SK-N-SH (cell line): Measurements from ENCODE around the gene LENEP. TPM values are rescaled to one million over a fixed set of nuclear protein-coding genes. Genes with fewer than 3 reads are reported as not detected.
A peak's percentile ranks its signal among the peaks of the same experiment; 100 is the strongest.

Source experiments
- CTCF ChIA-PET: fragments of 300-600, 350-600 bp; formaldehyde crosslinking; extraction: SDS; loops from one replicate; lab custom pipeline; 2021; lab: Yijun Ruan, JAX
- POLR2A ChIA-PET: fragments of 350-600 bp; sonication (Branson Sonifier 250); formaldehyde crosslinking; extraction: SDS; loops from one replicate; lab custom pipeline; 2020; ENCODE audit warnings: antibody characterized with exemption, inconsistent platforms; lab: Yijun Ruan, JAX
- DNase-seq: peaks from one replicate; pipeline ENCODE4 v3.0.0; 2012
- H2AFZ ChIP-seq: fragments of 200-600 bp; sonication (generic); 2 replicates; pipeline ENCODE4 v1.8.1; 2016; ENCODE audit warnings: antibody characterized with exemption, mild to moderate bottlenecking, low read depth
- H3F3A ChIP-seq: fragments of 200-600 bp; sonication (generic); replicated peaks from 2 replicates; pipeline ENCODE3; 2016; ENCODE audit warnings: antibody characterized with exemption, mild to moderate bottlenecking; ENCODE audit not compliant: insufficient read depth
- H3K27ac ChIP-seq, 2 experiments: fragments of 200-500 bp in 1 of 2; fragments of 200-600 bp in 1 of 2; sonication (Bioruptor generic) in 1 of 2; sonication (generic), shearing (Covaris generic) in 1 of 2; 2 replicates each; pipeline versions ENCODE4 v1.5.1 to v1.6.1; 2014 to 2016; ENCODE audit warnings: low read depth in 2 of 2, inconsistent platforms in 1 of 2, low read length in 1 of 2, mild to moderate bottlenecking in 1 of 2, mixed read lengths in 1 of 2
- H3K27me3 ChIP-seq: fragments of 200-600 bp; sonication (generic), shearing (Covaris generic); 2 replicates; pipeline ENCODE4 v1.6.1; 2016; ENCODE audit warnings: mixed run types; ENCODE audit not compliant: insufficient read depth
- H3K36me3 ChIP-seq, 2 experiments: fragments of 200-500 bp in 1 of 2; fragments of 200-600 bp in 1 of 2; sonication (Bioruptor generic) in 1 of 2; sonication (generic) in 1 of 2; replicated peaks in 1 of 2; 2 replicates each; pipeline versions ENCODE3 to v1.5.1; 2014 to 2016; ENCODE audit warnings: low read length in 1 of 2, mild to moderate bottlenecking in 1 of 2; ENCODE audit not compliant: insufficient read depth in 2 of 2, control insufficient read depth in 1 of 2
- H3K4me1 ChIP-seq, 2 experiments: fragments of 200-500 bp in 1 of 2; fragments of 200-600 bp in 1 of 2; sonication (Bioruptor generic) in 1 of 2; sonication (generic), shearing (Covaris generic) in 1 of 2; 2 replicates each; pipeline versions ENCODE4 v1.5.1 to v1.6.1; 2014 to 2016; ENCODE audit warnings: low read depth in 1 of 2, low read length in 1 of 2, mixed run types in 1 of 2; ENCODE audit not compliant: insufficient read depth in 2 of 2, control insufficient read depth in 1 of 2
- H3K4me2 ChIP-seq: fragments of 200-600 bp; sonication (generic), shearing (Covaris generic); 2 replicates; pipeline ENCODE4 v1.6.1; 2017; ENCODE audit warnings: mixed run types
- H3K4me3 ChIP-seq, 2 experiments: fragments of 200-500 bp in 1 of 2; fragments of 200-600 bp in 1 of 2; sonication (Bioruptor generic) in 1 of 2; sonication (generic), shearing (Covaris generic) in 1 of 2; 2 replicates each; pipeline versions ENCODE4 v1.5.1 to v1.8.1; 2014 to 2016; ENCODE audit warnings: low read depth in 2 of 2, inconsistent platforms in 1 of 2, low read length in 1 of 2, mild to moderate bottlenecking in 1 of 2, mixed read lengths in 1 of 2, moderate library complexity in 1 of 2
- H3K79me2 ChIP-seq: fragments of 200-600 bp; sonication (generic); 2 replicates; pipeline ENCODE4 v1.8.1; 2017; ENCODE audit warnings: mild to moderate bottlenecking; ENCODE audit not compliant: insufficient read depth
- H3K9ac ChIP-seq: fragments of 200-600 bp; sonication (generic); 2 replicates; pipeline ENCODE4 v1.6.1; 2017; ENCODE audit warnings: mixed run types
- H3K9me2 ChIP-seq: fragments of 200-600 bp; sonication (generic); 2 replicates; pipeline ENCODE4 v1.6.1; 2017; ENCODE audit warnings: mixed run types
- H3K9me3 ChIP-seq: fragments of 200-600 bp; sonication (generic); 2 replicates; pipeline ENCODE4 v1.6.1; 2017; ENCODE audit warnings: mixed run types, mild to moderate bottlenecking, moderate library complexity
- H4K20me1 ChIP-seq: fragments of 200-600 bp; sonication (generic); 2 replicates; pipeline ENCODE4 v1.6.1; 2017; ENCODE audit warnings: mild to moderate bottlenecking, mixed run types; ENCODE audit not compliant: insufficient read depth
- CHD2 ChIP-seq: fragments of 150-350 bp; IDR thresholded peaks from 2 replicates; pipeline ENCODE4 v1.6.1; 2018; ENCODE audit warnings: low read length; ENCODE audit not compliant: partially characterized antibody
- ELF1 ChIP-seq: IDR thresholded peaks from 2 replicates; pipeline ENCODE4 v1.4.0; 2012
- EP300 ChIP-seq, 2 experiments: IDR thresholded peaks; 2 replicates each; pipeline versions ENCODE4 v1.4.0 to v1.6.1; 2012; ENCODE audit warnings: borderline replicate concordance in 1 of 2, low read depth in 1 of 2, low read length in 1 of 2
- FOSL2 ChIP-seq: IDR thresholded peaks from 2 replicates; pipeline ENCODE4 v1.4.0; 2012; ENCODE audit warnings: low read depth, mild to moderate bottlenecking, moderate library complexity, borderline replicate concordance
- FOXJ3 ChIP-seq: sonication (generic); formaldehyde crosslinking; IDR thresholded peaks from 2 replicates; pipeline ENCODE4 v1.5.1; 2020; ENCODE audit warnings: mild to moderate bottlenecking, missing genetic modification reagents
- JUND ChIP-seq: IDR thresholded peaks from 2 replicates; pipeline ENCODE4 v1.4.0; 2012
- MEF2A ChIP-seq: IDR thresholded peaks from 2 replicates; pipeline ENCODE4 v1.4.0; 2012; ENCODE audit warnings: low read depth, borderline replicate concordance
- TEAD4 ChIP-seq: IDR thresholded peaks from 2 replicates; pipeline ENCODE4 v1.4.0; 2012; ENCODE audit warnings: mild to moderate bottlenecking, borderline replicate concordance; ENCODE audit not compliant: insufficient read depth
- YY1 ChIP-seq: IDR thresholded peaks from 2 replicates; pipeline ENCODE4 v1.4.0; 2012; ENCODE audit warnings: low read depth, mild to moderate bottlenecking
- WGBS: methylation state at CpG from one replicate; pipeline ENCODE4 v1.1.6; 2017; ENCODE audit warnings: low lambda C conversion rate; 5-methylcytosine and 5-hydroxymethylcytosine counted together
- polyA plus RNA-seq, 3 experiments: library from polyadenylated mRNA; depleted of rRNA; stranded (reverse); fragments of >200 nt; gene quantifications; 2 replicates each; pipeline ENCODE4 v1.2.3, GENCODE V29; 2012
- TF ChIP-seq, protein P1 (sequence below): fragments of 200-600 bp; sonication (generic); IDR thresholded peaks from 2 replicates; pipeline ENCODE4 v1.6.1; 2017; ENCODE audit warnings: antibody characterized with exemption, mild to moderate bottlenecking, moderate library complexity
- TF ChIP-seq, protein P2 (sequence below): IDR thresholded peaks from 2 replicates; pipeline ENCODE4 v1.4.0; 2012; ENCODE audit warnings: low read depth, borderline replicate concordance
- TF ChIP-seq, protein P3 (sequence below): fragments of 150-350 bp; IDR thresholded peaks from 2 replicates; pipeline ENCODE4 v1.6.1; 2016; ENCODE audit warnings: mild to moderate bottlenecking, low read depth, low read length
- TF ChIP-seq, protein P4 (sequence below): IDR thresholded peaks from 2 replicates; pipeline ENCODE4 v1.4.0; 2012; ENCODE audit warnings: low read depth
- TF ChIP-seq, protein P5 (sequence below): fragments of 150-350 bp; IDR thresholded peaks from 2 replicates; pipeline ENCODE4 v1.6.1; 2017; ENCODE audit warnings: antibody characterized with exemption, low read length, low read depth, borderline replicate concordance

LENEP gene
- polyA plus RNA-seq, 1 of the 3 experiments (the other 2 are of a cell fraction) = not detected

DNA sequence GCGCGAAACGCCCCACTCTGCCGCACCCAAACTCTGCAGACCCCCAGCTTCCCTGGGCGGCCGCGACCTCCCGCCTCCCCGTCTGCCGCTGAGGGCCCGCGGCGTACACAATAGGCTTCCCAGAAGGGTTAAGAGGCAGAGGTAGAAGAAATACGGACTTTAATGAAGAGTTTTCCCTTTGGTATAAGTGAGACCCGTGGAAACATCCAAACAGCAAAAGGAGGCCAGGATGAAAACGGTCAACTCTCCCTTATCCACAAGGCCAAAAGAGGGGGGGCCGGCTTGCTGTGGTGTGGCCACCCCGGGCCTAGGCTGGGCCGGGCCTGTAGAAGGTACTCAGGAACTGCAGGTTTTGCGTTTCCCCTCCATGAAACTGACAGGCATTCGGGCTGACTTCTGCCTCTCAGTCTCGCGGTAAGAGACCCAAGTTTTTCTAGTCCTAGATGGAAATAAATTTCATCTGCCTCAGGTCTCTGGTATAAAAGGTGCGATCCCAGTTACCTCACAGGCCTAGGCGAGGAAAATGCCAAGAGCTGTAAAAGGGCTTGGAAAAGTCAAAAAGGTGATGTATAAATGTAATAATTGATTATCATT, 31.1 kb upstream of the LENEP start:
- H3K9ac ChIP-seq = peak overlapping the region; percentile 84
- H3K36me3 ChIP-seq = peaks cover 24 to 61% of the 10 kb centered on the region in 2 experiments
- no peak overlapping the region for H2AFZ ChIP-seq
- DNase-seq = peak; percentile 60
- no peaks in the 10 kb centered on the region for H3K9me2 ChIP-seq
- WGBS = 13% methylated on average over 22 of the region's 25 CpGs
- H4K20me1 ChIP-seq = peaks cover 5% of the 10 kb centered on the region
- POLR2A ChIA-PET = interaction anchor here (1.0 to 2.8 kb wide), 7 partner anchors 8 to 37 kb away, joined by 3 to 18 read pairs (median 6); partner anchors contain the start of genes LENEP, PMVK and SHC1
- TF ChIP-seq EP300 (IDR thresholded peaks at IDR 0.05; ENCODE audit: borderline replicate concordance in 1 of 2, low read depth in 1 of 2, low read length in 1 of 2) = no peak
- TF ChIP-seq JUND = 0 out of 2 replicates have a peak, but pooled peaks have one; percentile 16
- TF ChIP-seq, protein P1, sequence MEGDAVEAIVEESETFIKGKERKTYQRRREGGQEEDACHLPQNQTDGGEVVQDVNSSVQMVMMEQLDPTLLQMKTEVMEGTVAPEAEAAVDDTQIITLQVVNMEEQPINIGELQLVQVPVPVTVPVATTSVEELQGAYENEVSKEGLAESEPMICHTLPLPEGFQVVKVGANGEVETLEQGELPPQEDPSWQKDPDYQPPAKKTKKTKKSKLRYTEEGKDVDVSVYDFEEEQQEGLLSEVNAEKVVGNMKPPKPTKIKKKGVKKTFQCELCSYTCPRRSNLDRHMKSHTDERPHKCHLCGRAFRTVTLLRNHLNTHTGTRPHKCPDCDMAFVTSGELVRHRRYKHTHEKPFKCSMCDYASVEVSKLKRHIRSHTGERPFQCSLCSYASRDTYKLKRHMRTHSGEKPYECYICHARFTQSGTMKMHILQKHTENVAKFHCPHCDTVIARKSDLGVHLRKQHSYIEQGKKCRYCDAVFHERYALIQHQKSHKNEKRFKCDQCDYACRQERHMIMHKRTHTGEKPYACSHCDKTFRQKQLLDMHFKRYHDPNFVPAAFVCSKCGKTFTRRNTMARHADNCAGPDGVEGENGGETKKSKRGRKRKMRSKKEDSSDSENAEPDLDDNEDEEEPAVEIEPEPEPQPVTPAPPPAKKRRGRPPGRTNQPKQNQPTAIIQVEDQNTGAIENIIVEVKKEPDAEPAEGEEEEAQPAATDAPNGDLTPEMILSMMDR = no peak
- 0 out of 2 replicates have a peak, but pooled peaks have one; percentile 13 for TF ChIP-seq FOSL2
- TF ChIP-seq, protein P2, sequence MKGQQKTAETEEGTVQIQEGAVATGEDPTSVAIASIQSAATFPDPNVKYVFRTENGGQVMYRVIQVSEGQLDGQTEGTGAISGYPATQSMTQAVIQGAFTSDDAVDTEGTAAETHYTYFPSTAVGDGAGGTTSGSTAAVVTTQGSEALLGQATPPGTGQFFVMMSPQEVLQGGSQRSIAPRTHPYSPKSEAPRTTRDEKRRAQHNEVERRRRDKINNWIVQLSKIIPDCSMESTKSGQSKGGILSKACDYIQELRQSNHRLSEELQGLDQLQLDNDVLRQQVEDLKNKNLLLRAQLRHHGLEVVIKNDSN = no peak
- TF ChIP-seq, protein P3, sequence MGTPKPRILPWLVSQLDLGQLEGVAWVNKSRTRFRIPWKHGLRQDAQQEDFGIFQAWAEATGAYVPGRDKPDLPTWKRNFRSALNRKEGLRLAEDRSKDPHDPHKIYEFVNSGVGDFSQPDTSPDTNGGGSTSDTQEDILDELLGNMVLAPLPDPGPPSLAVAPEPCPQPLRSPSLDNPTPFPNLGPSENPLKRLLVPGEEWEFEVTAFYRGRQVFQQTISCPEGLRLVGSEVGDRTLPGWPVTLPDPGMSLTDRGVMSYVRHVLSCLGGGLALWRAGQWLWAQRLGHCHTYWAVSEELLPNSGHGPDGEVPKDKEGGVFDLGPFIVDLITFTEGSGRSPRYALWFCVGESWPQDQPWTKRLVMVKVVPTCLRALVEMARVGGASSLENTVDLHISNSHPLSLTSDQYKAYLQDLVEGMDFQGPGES = no peak
- no peak for TF ChIP-seq ELF1
- peak overlapping the region; percentile 83 to 98 for H3K27ac ChIP-seq
- H3K4me1 ChIP-seq = peaks cover 4 to 37% of the 10 kb centered on the region in 2 experiments; a peak in 3 of 4 replicates
- peaks cover 55% of the 10 kb centered on the region for H3K79me2 ChIP-seq
- peak overlapping the region; percentile 72 to 73 for H3K4me3 ChIP-seq
- CTCF ChIA-PET = interaction anchor here (0.6 to 37.5 kb wide), 21 partner anchors 9 to 205 kb away, joined by 3 to 640 read pairs (median 4); partner anchors contain the start of genes FLAD1, LENEP, SHC1 and ZBTB7B
- peaks cover 34% of the 10 kb centered on the region for H3F3A ChIP-seq
- H3K27me3 ChIP-seq = no peaks in the 10 kb centered on the region
- peak overlapping the region; percentile 85 for H3K4me2 ChIP-seq
- no peaks in the 10 kb centered on the region for H3K9me3 ChIP-seq

DNA sequence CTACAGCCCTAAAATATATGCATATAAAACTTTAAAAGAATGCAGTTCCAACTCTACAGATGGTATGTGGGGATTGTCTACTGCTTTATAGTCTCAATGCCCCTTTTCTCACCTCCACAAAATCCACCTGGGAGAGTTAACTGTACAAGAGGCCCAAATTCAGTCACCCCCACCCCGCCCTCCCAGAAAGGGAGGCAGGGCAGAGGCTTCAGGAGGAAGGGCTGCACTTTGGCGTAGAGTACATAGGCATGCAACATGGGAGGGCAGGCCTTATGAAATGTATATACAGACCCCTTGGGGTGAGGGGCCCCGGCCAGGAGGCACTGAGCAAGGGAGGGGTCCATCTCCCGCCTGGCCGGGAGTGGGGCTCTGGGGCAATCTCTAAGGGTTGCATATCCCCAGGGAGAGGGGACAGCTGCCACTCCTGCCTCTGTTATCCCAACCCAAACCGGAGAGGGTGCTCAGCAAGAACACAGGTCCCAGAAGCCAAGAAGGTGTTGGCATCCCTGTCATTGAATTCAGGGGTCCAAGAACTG, 30.5 kb upstream of the LENEP start:
- Histone ChIP-seq H3K9ac (peak overlapping the region; percentile 84; the same call in 1 of the 2 replicates), H3K27ac (peak overlapping the region; percentile 83 to 98; a peak in 3 of 4 replicates), H3K4me3 (peak overlapping the region; percentile 72 to 73; a peak in 3 of 4 replicates), H3K36me3 (peaks cover 30 to 65% of the 10 kb centered on the region in 2 experiments), H4K20me1 (peaks cover 11% of the 10 kb centered on the region), H3K9me2 (no peaks in the 10 kb centered on the region), H2AFZ (no peak overlapping the region), H3K27me3 (no peaks in the 10 kb centered on the region), H3K9me3 (no peaks in the 10 kb centered on the region), H3F3A (peaks cover 30% of the 10 kb centered on the region), H3K4me1 (peaks cover 4 to 43% of the 10 kb centered on the region in 2 experiments; a peak in 3 of 4 replicates), H3K79me2 (peaks cover 61% of the 10 kb centered on the region), H3K4me2 (peak overlapping the region; percentile 85; the same call in 1 of the 2 replicates)
- 100% methylated on average over 3 of the region's 6 CpGs for WGBS
- CTCF ChIA-PET = interaction anchor here (0.7 to 37.5 kb wide), 11 partner anchors 8 to 116 kb away, joined by 3 to 640 read pairs (median 7); partner anchors contain the start of genes FLAD1, LENEP, SHC1 and ZBTB7B
- no peak for DNase-seq
- POLR2A ChIA-PET = interaction anchor here (1.0 to 2.8 kb wide), 2 partner anchors 7 to 31 kb away, joined by 3 to 17 read pairs; partner anchors contain the start of genes LENEP and SHC1
- TF ChIP-seq, protein P4, sequence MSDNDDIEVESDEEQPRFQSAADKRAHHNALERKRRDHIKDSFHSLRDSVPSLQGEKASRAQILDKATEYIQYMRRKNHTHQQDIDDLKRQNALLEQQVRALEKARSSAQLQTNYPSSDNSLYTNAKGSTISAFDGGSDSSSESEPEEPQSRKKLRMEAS = no peak; the same call in 1 of the 2 replicates
- no peak for TF ChIP-seq FOXJ3
- no peak for TF ChIP-seq YY1
- TF ChIP-seq, protein P3 = no peak
- TF ChIP-seq CHD2 = no peak
- no peak for TF ChIP-seq MEF2A
- TF ChIP-seq, protein P1 = no peak
- TF ChIP-seq ELF1 = no peak
- TF ChIP-seq JUND = no peak
- TF ChIP-seq TEAD4 = no peak
- TF ChIP-seq, protein P5, sequence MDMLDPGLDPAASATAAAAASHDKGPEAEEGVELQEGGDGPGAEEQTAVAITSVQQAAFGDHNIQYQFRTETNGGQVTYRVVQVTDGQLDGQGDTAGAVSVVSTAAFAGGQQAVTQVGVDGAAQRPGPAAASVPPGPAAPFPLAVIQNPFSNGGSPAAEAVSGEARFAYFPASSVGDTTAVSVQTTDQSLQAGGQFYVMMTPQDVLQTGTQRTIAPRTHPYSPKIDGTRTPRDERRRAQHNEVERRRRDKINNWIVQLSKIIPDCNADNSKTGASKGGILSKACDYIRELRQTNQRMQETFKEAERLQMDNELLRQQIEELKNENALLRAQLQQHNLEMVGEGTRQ = no peak
